Measurements from ENCODE around the gene ACSL3. TPM values are rescaled to one million over a fixed set of nuclear protein-coding genes. Genes with fewer than 3 reads are reported as not detected.

Gene ACSL3
- total RNA-seq, 1 experiment from 2014 or later, result 85.2 TPM

DNA sequence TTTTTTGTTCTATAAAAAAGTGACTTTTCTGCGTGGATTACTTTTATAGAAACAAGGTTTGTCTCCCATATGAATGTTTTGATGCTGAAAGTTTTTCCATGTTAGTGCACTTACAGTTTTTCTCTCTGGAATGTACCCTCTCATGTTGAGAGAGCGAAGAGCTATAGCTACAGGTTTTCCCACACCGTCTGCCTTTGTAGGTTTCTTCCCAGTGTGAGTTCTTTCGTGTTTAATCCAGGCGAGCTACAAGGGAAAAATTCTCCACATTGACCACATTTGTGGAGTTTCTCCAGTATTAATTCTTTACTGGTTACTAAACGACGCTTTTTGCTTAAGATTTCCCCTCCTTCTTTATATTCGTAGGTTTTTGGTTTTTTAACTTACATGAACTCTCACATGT is 85.1 kb downstream of the ACSL3 start:
- POLR2A ChIA-PET, result no interaction called here
- Histone ChIP-seq H3K9me3 (ENCODE audit: control insufficient read depth, insufficient read depth, low read depth, low read length) (no peaks in the 10 kb centered on the region), H3K27me3 (ENCODE audit: control insufficient read depth, insufficient read depth, low read length) (no peaks in the 10 kb centered on the region), H3K36me3 (ENCODE audit: control insufficient read depth, insufficient read depth, low read length) (peaks cover 8% of the 10 kb centered on the region; the same call in 1 of the 2 replicates), H3K27ac (ENCODE audit: low read length) (no peak overlapping the region), H3K4me3 (ENCODE audit: low read depth in 2 of 2, low read length in 2 of 2) (no peak overlapping the region), H3K4me1 (ENCODE audit: control insufficient read depth, insufficient read depth, low read length) (no peaks in the 10 kb centered on the region)
- CTCF ChIA-PET, result no interaction called here
- TF ChIP-seq, protein P1, sequence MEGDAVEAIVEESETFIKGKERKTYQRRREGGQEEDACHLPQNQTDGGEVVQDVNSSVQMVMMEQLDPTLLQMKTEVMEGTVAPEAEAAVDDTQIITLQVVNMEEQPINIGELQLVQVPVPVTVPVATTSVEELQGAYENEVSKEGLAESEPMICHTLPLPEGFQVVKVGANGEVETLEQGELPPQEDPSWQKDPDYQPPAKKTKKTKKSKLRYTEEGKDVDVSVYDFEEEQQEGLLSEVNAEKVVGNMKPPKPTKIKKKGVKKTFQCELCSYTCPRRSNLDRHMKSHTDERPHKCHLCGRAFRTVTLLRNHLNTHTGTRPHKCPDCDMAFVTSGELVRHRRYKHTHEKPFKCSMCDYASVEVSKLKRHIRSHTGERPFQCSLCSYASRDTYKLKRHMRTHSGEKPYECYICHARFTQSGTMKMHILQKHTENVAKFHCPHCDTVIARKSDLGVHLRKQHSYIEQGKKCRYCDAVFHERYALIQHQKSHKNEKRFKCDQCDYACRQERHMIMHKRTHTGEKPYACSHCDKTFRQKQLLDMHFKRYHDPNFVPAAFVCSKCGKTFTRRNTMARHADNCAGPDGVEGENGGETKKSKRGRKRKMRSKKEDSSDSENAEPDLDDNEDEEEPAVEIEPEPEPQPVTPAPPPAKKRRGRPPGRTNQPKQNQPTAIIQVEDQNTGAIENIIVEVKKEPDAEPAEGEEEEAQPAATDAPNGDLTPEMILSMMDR (IDR thresholded peaks at IDR 0.05), result no peak
- no peak for TF ChIP-seq POLR2AphosphoS5 (IDR thresholded peaks at IDR 0.05; ENCODE audit: low read depth, low read length)
- no peak for TF ChIP-seq SIN3A (IDR thresholded peaks at IDR 0.05; ENCODE audit: borderline replicate concordance, insufficient read depth, low read depth, low read length)
- TF ChIP-seq, protein P2, sequence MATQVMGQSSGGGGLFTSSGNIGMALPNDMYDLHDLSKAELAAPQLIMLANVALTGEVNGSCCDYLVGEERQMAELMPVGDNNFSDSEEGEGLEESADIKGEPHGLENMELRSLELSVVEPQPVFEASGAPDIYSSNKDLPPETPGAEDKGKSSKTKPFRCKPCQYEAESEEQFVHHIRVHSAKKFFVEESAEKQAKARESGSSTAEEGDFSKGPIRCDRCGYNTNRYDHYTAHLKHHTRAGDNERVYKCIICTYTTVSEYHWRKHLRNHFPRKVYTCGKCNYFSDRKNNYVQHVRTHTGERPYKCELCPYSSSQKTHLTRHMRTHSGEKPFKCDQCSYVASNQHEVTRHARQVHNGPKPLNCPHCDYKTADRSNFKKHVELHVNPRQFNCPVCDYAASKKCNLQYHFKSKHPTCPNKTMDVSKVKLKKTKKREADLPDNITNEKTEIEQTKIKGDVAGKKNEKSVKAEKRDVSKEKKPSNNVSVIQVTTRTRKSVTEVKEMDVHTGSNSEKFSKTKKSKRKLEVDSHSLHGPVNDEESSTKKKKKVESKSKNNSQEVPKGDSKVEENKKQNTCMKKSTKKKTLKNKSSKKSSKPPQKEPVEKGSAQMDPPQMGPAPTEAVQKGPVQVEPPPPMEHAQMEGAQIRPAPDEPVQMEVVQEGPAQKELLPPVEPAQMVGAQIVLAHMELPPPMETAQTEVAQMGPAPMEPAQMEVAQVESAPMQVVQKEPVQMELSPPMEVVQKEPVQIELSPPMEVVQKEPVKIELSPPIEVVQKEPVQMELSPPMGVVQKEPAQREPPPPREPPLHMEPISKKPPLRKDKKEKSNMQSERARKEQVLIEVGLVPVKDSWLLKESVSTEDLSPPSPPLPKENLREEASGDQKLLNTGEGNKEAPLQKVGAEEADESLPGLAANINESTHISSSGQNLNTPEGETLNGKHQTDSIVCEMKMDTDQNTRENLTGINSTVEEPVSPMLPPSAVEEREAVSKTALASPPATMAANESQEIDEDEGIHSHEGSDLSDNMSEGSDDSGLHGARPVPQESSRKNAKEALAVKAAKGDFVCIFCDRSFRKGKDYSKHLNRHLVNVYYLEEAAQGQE (IDR thresholded peaks at IDR 0.05; ENCODE audit: insufficient read depth in 1 of 2, low read depth in 2 of 2, low read length in 1 of 2), result no peak
- no peak for TF ChIP-seq TCF7L2 (IDR thresholded peaks at IDR 0.05; ENCODE audit: low read depth, low read length)
- BruUV-seq (replicated peaks), result no TSS peak
- ATAC-seq (no peak), DNase-seq (ENCODE audit: low read depth, low spot score) (no peak)
- in situ Hi-C loops (cut with HindIII; ENCODE audit: low pct_unique_long_range_greater_than_20kb, low sequenced_read_pairs), result no loop called here
- intact Hi-C loops (cut with micrococcal nuclease; ENCODE audit: unreplicated experiment), result no loop called here

DNA sequence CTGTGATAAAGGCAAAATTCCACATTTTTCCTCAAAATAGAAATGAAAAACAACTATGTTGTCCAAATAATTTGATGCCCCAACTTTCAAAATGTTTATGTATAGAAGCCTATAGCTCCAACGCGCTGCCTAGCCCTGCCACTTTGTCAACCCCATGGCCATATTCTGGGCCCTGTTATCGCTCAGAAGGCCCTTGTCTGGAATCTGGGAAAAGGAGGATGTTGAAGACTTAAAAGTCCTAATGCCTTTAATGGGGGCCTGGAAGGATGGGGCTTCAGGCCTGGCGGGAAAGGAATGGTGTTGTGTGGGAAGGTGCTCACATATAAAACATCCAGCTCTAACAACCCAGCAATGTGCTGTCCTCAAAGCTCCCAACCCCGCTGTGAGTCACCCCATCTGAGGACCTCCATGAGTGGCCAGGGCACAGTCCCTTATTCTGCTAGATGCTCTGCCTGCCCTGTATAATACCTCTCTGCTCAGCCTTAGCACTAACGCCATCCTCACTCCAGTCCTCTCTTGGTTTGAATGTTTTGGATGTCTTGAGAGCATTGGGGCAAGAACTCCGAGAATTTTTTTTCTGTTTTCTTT is 86.0 kb downstream of the ACSL3 start:
- peaks cover 2% of the 10 kb centered on the region; the same call in 1 of the 2 replicates for H3K36me3 ChIP-seq (ENCODE audit: control insufficient read depth, insufficient read depth, low read length)
- ATAC-seq (no peak), DNase-seq (ENCODE audit: low read depth, low spot score) (no peak)
- POLR2A ChIA-PET, result no interaction called here
- in situ Hi-C loops (cut with HindIII; ENCODE audit: low pct_unique_long_range_greater_than_20kb, low sequenced_read_pairs) (no loop called here), intact Hi-C loops (cut with micrococcal nuclease; ENCODE audit: unreplicated experiment) (no loop called here)
- no peaks in the 10 kb centered on the region for H3K9me3 ChIP-seq (ENCODE audit: control insufficient read depth, insufficient read depth, low read depth, low read length)
- CTCF ChIA-PET, result no interaction called here
- H3K4me3 ChIP-seq (ENCODE audit: low read depth in 2 of 2, low read length in 2 of 2), result no peak overlapping the region
- no peak overlapping the region for H3K27ac ChIP-seq (ENCODE audit: low read length)
- no TSS peak for BruUV-seq (replicated peaks)
- no peaks in the 10 kb centered on the region for H3K4me1 ChIP-seq (ENCODE audit: control insufficient read depth, insufficient read depth, low read length)
- TF ChIP-seq, protein P2 (IDR thresholded peaks at IDR 0.05; ENCODE audit: insufficient read depth in 1 of 2, low read depth in 2 of 2, low read length in 1 of 2), result no peak
- TF ChIP-seq POLR2AphosphoS5 (IDR thresholded peaks at IDR 0.05; ENCODE audit: low read depth, low read length), result 0 out of 2 replicates have a peak, but pooled peaks have one; percentile 27
- TF ChIP-seq SIN3A (IDR thresholded peaks at IDR 0.05; ENCODE audit: borderline replicate concordance, insufficient read depth, low read depth, low read length), result no peak
- no peak for TF ChIP-seq TCF7L2 (IDR thresholded peaks at IDR 0.05; ENCODE audit: low read depth, low read length)
- TF ChIP-seq, protein P1 (IDR thresholded peaks at IDR 0.05), result no peak
- H3K27me3 ChIP-seq (ENCODE audit: control insufficient read depth, insufficient read depth, low read length), result no peaks in the 10 kb centered on the region

All from Panc1 (cell line).